SK-N-SH (cell line): ENCODE measurements around the gene ITSN1. TPM values are rescaled to one million over a fixed set of nuclear protein-coding genes. Genes with fewer than 3 reads are reported as not detected.

Experiments
- CTCF ChIA-PET: fragments of 300-600, 350-600 bp; formaldehyde crosslinking; extraction: SDS; loops from one replicate; lab custom pipeline; 2021; lab: Yijun Ruan, JAX
- POLR2A ChIA-PET: fragments of 350-600 bp; sonication (Branson Sonifier 250); formaldehyde crosslinking; extraction: SDS; loops from one replicate; lab custom pipeline; 2020; ENCODE audit warnings: antibody characterized with exemption, inconsistent platforms; lab: Yijun Ruan, JAX
- DNase-seq: peaks from one replicate; pipeline ENCODE4 v3.0.0; 2012
- H2AFZ ChIP-seq: fragments of 200-600 bp; sonication (generic); 2 replicates; pipeline ENCODE4 v1.8.1; 2016; ENCODE audit warnings: antibody characterized with exemption, mild to moderate bottlenecking, low read depth
- H3F3A ChIP-seq: fragments of 200-600 bp; sonication (generic); replicated peaks from 2 replicates; pipeline ENCODE3; 2016; ENCODE audit warnings: antibody characterized with exemption, mild to moderate bottlenecking; ENCODE audit not compliant: insufficient read depth
- H3K27ac ChIP-seq, 2 experiments: fragments of 200-500 bp in 1 of 2; fragments of 200-600 bp in 1 of 2; sonication (Bioruptor generic) in 1 of 2; sonication (generic), shearing (Covaris generic) in 1 of 2; 2 replicates each; pipeline versions ENCODE4 v1.5.1 to v1.6.1; 2014 to 2016; ENCODE audit warnings: low read depth in 2 of 2, inconsistent platforms in 1 of 2, low read length in 1 of 2, mild to moderate bottlenecking in 1 of 2, mixed read lengths in 1 of 2
- H3K27me3 ChIP-seq: fragments of 200-600 bp; sonication (generic), shearing (Covaris generic); 2 replicates; pipeline ENCODE4 v1.6.1; 2016; ENCODE audit warnings: mixed run types; ENCODE audit not compliant: insufficient read depth
- H3K36me3 ChIP-seq, 2 experiments: fragments of 200-500 bp in 1 of 2; fragments of 200-600 bp in 1 of 2; sonication (Bioruptor generic) in 1 of 2; sonication (generic) in 1 of 2; replicated peaks in 1 of 2; 2 replicates each; pipeline versions ENCODE3 to v1.5.1; 2014 to 2016; ENCODE audit warnings: low read length in 1 of 2, mild to moderate bottlenecking in 1 of 2; ENCODE audit not compliant: insufficient read depth in 2 of 2, control insufficient read depth in 1 of 2
- H3K4me1 ChIP-seq, 2 experiments: fragments of 200-500 bp in 1 of 2; fragments of 200-600 bp in 1 of 2; sonication (Bioruptor generic) in 1 of 2; sonication (generic), shearing (Covaris generic) in 1 of 2; 2 replicates each; pipeline versions ENCODE4 v1.5.1 to v1.6.1; 2014 to 2016; ENCODE audit warnings: low read depth in 1 of 2, low read length in 1 of 2, mixed run types in 1 of 2; ENCODE audit not compliant: insufficient read depth in 2 of 2, control insufficient read depth in 1 of 2
- H3K4me2 ChIP-seq: fragments of 200-600 bp; sonication (generic), shearing (Covaris generic); 2 replicates; pipeline ENCODE4 v1.6.1; 2017; ENCODE audit warnings: mixed run types
- H3K4me3 ChIP-seq, 2 experiments: fragments of 200-500 bp in 1 of 2; fragments of 200-600 bp in 1 of 2; sonication (Bioruptor generic) in 1 of 2; sonication (generic), shearing (Covaris generic) in 1 of 2; 2 replicates each; pipeline versions ENCODE4 v1.5.1 to v1.8.1; 2014 to 2016; ENCODE audit warnings: low read depth in 2 of 2, inconsistent platforms in 1 of 2, low read length in 1 of 2, mild to moderate bottlenecking in 1 of 2, mixed read lengths in 1 of 2, moderate library complexity in 1 of 2
- H3K79me2 ChIP-seq: fragments of 200-600 bp; sonication (generic); 2 replicates; pipeline ENCODE4 v1.8.1; 2017; ENCODE audit warnings: mild to moderate bottlenecking; ENCODE audit not compliant: insufficient read depth
- H3K9ac ChIP-seq: fragments of 200-600 bp; sonication (generic); 2 replicates; pipeline ENCODE4 v1.6.1; 2017; ENCODE audit warnings: mixed run types
- H3K9me2 ChIP-seq: fragments of 200-600 bp; sonication (generic); 2 replicates; pipeline ENCODE4 v1.6.1; 2017; ENCODE audit warnings: mixed run types
- H3K9me3 ChIP-seq: fragments of 200-600 bp; sonication (generic); 2 replicates; pipeline ENCODE4 v1.6.1; 2017; ENCODE audit warnings: mixed run types, mild to moderate bottlenecking, moderate library complexity
- H4K20me1 ChIP-seq: fragments of 200-600 bp; sonication (generic); 2 replicates; pipeline ENCODE4 v1.6.1; 2017; ENCODE audit warnings: mild to moderate bottlenecking, mixed run types; ENCODE audit not compliant: insufficient read depth
- CHD2 ChIP-seq: fragments of 150-350 bp; IDR thresholded peaks from 2 replicates; pipeline ENCODE4 v1.6.1; 2018; ENCODE audit warnings: low read length; ENCODE audit not compliant: partially characterized antibody
- ELF1 ChIP-seq: IDR thresholded peaks from 2 replicates; pipeline ENCODE4 v1.4.0; 2012
- EZH2phosphoT487 ChIP-seq: fragments of 200-600 bp; sonication (generic); IDR thresholded peaks from 2 replicates; pipeline ENCODE4 v1.6.1; 2017; ENCODE audit warnings: low read depth, mixed run types, mild to moderate bottlenecking, antibody characterized with exemption, moderate library complexity, borderline replicate concordance
- FOSL2 ChIP-seq: IDR thresholded peaks from 2 replicates; pipeline ENCODE4 v1.4.0; 2012; ENCODE audit warnings: low read depth, mild to moderate bottlenecking, moderate library complexity, borderline replicate concordance
- GABPA ChIP-seq: IDR thresholded peaks from 2 replicates; pipeline ENCODE4 v1.4.0; 2012; ENCODE audit warnings: low read depth, mild to moderate bottlenecking
- JUND ChIP-seq: IDR thresholded peaks from 2 replicates; pipeline ENCODE4 v1.4.0; 2012
- MXI1 ChIP-seq: IDR thresholded peaks from 2 replicates; pipeline ENCODE4 v1.6.1; 2012; ENCODE audit warnings: mild to moderate bottlenecking, low read depth, low read length, improper control_type of control experiment
- NFIC ChIP-seq: IDR thresholded peaks from 2 replicates; pipeline ENCODE4 v1.4.0; 2012; ENCODE audit warnings: borderline replicate concordance
- NRF1 ChIP-seq: IDR thresholded peaks from 2 replicates; pipeline ENCODE4 v1.6.1; 2012; ENCODE audit warnings: low read depth, mild to moderate bottlenecking, low read length
- POLR2AphosphoS5 ChIP-seq: IDR thresholded peaks from 2 replicates; pipeline ENCODE4 v1.6.1; 2012; ENCODE audit warnings: low read depth, low read length
- RAD21 ChIP-seq: IDR thresholded peaks from 2 replicates; pipeline ENCODE4 v1.6.1; 2012; ENCODE audit warnings: mild to moderate bottlenecking, low read length
- RCOR1 ChIP-seq: fragments of 150-350 bp; IDR thresholded peaks from 2 replicates; pipeline ENCODE4 v1.6.1; 2017; ENCODE audit warnings: antibody characterized with exemption, low read length
- SIN3A ChIP-seq: IDR thresholded peaks from 2 replicates; pipeline ENCODE4 v1.6.1; 2012; ENCODE audit warnings: low read depth, mild to moderate bottlenecking, low read length, moderate library complexity, borderline replicate concordance
- SMC3 ChIP-seq: IDR thresholded peaks from 2 replicates; pipeline ENCODE4 v1.6.1; 2012; ENCODE audit warnings: low read depth, low read length, improper control_type of control experiment
- TAF1 ChIP-seq: IDR thresholded peaks from 2 replicates; pipeline ENCODE4 v1.6.1; 2012; ENCODE audit warnings: low read depth, mild to moderate bottlenecking, low read length, moderate library complexity, borderline replicate concordance
- TEAD4 ChIP-seq: IDR thresholded peaks from 2 replicates; pipeline ENCODE4 v1.4.0; 2012; ENCODE audit warnings: mild to moderate bottlenecking, borderline replicate concordance; ENCODE audit not compliant: insufficient read depth
- YY1 ChIP-seq: IDR thresholded peaks from 2 replicates; pipeline ENCODE4 v1.4.0; 2012; ENCODE audit warnings: low read depth, mild to moderate bottlenecking
- WGBS: methylation state at CpG from one replicate; pipeline ENCODE4 v1.1.6; 2017; ENCODE audit warnings: low lambda C conversion rate; 5-methylcytosine and 5-hydroxymethylcytosine counted together
- polyA plus RNA-seq, 3 experiments: library from polyadenylated mRNA; depleted of rRNA; stranded (reverse); fragments of >200 nt; gene quantifications; 2 replicates each; pipeline ENCODE4 v1.2.3, GENCODE V29; 2012
- TF ChIP-seq, protein P1 (sequence below): IDR thresholded peaks from 2 replicates; pipeline ENCODE4 v1.4.0; 2012; ENCODE audit warnings: low read depth, borderline replicate concordance
- TF ChIP-seq, protein P2 (sequence below): IDR thresholded peaks from 2 replicates; pipeline ENCODE4 v1.4.0; 2012; ENCODE audit warnings: low read depth
- TF ChIP-seq, protein P3 (sequence below): fragments of 150-350 bp; IDR thresholded peaks from 2 replicates; pipeline ENCODE4 v1.6.1; 2017; ENCODE audit warnings: antibody characterized with exemption, low read length, low read depth, borderline replicate concordance
- TF ChIP-seq, protein P4 (sequence below): IDR thresholded peaks from 2 replicates; pipeline ENCODE4; 2012

ITSN1 gene
- polyA plus RNA-seq, 1 of the 3 experiments (the other 2 are of a cell fraction), result 27.8 TPM

DNA sequence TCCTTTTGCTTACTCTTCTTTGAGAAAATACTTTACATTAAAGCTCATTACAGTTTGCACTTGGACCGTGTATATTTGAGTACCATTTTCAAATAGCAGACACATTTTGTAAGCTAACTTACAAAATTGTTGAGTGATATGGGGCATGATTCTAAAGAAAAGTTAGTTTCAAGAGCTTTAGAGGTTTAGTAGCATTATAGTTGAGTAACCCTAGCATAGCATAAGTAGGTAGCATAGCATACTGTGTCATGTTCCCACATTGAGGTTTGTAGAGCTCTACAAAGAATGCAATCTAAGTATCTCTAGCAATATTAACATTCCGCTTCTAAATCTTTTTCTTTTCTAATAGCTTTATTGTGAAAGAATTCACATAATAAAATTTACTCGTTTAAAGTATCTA, 92.0 kb downstream of the ITSN1 start (continued):
- no peak for TF ChIP-seq MXI1
- TF ChIP-seq ELF1, result no peak
- no peak for TF ChIP-seq SMC3
- TF ChIP-seq, protein P1, sequence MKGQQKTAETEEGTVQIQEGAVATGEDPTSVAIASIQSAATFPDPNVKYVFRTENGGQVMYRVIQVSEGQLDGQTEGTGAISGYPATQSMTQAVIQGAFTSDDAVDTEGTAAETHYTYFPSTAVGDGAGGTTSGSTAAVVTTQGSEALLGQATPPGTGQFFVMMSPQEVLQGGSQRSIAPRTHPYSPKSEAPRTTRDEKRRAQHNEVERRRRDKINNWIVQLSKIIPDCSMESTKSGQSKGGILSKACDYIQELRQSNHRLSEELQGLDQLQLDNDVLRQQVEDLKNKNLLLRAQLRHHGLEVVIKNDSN, result no peak
- TF ChIP-seq JUND, result no peak

DNA sequence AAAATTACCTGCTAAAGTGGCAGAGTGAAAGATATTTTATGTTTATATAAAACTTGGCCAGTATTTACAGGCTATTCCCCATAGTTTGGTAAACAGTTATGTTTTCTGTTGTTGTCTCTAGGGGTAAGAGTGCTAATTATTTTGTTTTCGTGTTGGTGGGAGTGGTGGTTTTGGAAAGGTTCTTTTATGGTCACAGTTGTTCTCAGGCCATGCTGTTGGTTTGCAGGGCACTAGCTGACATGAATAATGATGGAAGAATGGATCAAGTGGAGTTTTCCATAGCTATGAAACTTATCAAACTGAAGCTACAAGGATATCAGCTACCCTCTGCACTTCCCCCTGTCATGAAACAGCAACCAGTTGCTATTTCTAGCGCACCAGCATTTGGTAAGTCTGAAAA, 92.5 kb downstream of the ITSN1 start:
- no peak overlapping the region for H3K4me3 ChIP-seq
- H3K36me3 ChIP-seq, result peaks cover 2 to 21% of the 10 kb centered on the region in 2 experiments
- H3K4me1 ChIP-seq, result no peaks in the 10 kb centered on the region
- WGBS, result 98% methylated on average over 2 of the region's 2 CpGs
- H3K79me2 ChIP-seq, result no peaks in the 10 kb centered on the region
- no peak for TF ChIP-seq EZH2phosphoT487
- H3K4me2 ChIP-seq, result no peak overlapping the region
- no peaks in the 10 kb centered on the region for H3K9me2 ChIP-seq
- peaks cover 8% of the 10 kb centered on the region for H3F3A ChIP-seq
- CTCF ChIA-PET, result no interaction called here
- H3K9ac ChIP-seq, result no peak overlapping the region
- H3K27ac ChIP-seq, result no peak overlapping the region
- POLR2A ChIA-PET, result no interaction called here
- no peak overlapping the region for H2AFZ ChIP-seq
- no peaks in the 10 kb centered on the region for H4K20me1 ChIP-seq
- DNase-seq, result no peak
- H3K9me3 ChIP-seq, result no peaks in the 10 kb centered on the region
- H3K27me3 ChIP-seq, result no peaks in the 10 kb centered on the region

DNA sequence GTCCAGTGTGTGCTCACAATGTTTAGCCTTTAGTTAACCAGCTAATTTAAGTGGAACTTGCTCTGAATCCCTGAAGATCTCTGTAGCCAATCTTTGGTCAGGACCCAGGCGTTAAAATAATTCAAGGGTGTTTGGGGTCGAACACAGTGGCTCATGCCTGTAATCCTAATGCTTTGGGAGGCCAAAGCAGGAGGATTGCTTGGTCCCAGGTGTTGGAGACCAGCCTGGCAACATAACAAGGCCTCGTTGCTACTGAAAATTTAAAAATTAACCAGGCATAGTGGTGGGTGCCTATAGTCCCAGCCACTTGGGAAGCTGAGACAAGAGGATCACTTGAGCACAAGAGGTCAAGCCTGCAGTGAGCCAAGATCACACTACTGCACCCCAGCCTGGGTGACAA, 94.3 kb downstream of the ITSN1 start:
- no peaks in the 10 kb centered on the region for H3K79me2 ChIP-seq
- H3K4me1 ChIP-seq, result no peaks in the 10 kb centered on the region
- H3K36me3 ChIP-seq, result peaks cover 2 to 21% of the 10 kb centered on the region in 2 experiments
- H3K4me2 ChIP-seq, result no peak overlapping the region
- peaks cover 8% of the 10 kb centered on the region for H3F3A ChIP-seq
- H3K27ac ChIP-seq, result no peak overlapping the region
- DNase-seq, result no peak
- H3K4me3 ChIP-seq, result no peak overlapping the region
- WGBS, result 87% methylated on average over 3 of the region's 3 CpGs
- ChIA-PET CTCF (interaction anchor here (0.9 kb wide), 1 partner anchor 92 kb away, joined by 3 read pairs; no protein-coding TSS in a partner anchor), POLR2A (no interaction called here)
- H2AFZ ChIP-seq, result no peak overlapping the region
- H3K9me2 ChIP-seq, result no peaks in the 10 kb centered on the region
- no peaks in the 10 kb centered on the region for H3K27me3 ChIP-seq
- H3K9me3 ChIP-seq, result no peaks in the 10 kb centered on the region
- no peak overlapping the region for H3K9ac ChIP-seq
- no peaks in the 10 kb centered on the region for H4K20me1 ChIP-seq
- TF ChIP-seq GABPA (no peak), ELF1 (no peak), NRF1 (no peak), RAD21 (no peak), JUND (no peak), TAF1 (no peak), NFIC (no peak), TEAD4 (no peak), SMC3 (no peak), EZH2phosphoT487 (no peak), SIN3A (no peak), YY1 (no peak), FOSL2 (no peak), RCOR1 (no peak), POLR2AphosphoS5 (no peak), CHD2 (no peak)
- TF ChIP-seq, protein P2, sequence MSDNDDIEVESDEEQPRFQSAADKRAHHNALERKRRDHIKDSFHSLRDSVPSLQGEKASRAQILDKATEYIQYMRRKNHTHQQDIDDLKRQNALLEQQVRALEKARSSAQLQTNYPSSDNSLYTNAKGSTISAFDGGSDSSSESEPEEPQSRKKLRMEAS, result no peak
- TF ChIP-seq, protein P3, sequence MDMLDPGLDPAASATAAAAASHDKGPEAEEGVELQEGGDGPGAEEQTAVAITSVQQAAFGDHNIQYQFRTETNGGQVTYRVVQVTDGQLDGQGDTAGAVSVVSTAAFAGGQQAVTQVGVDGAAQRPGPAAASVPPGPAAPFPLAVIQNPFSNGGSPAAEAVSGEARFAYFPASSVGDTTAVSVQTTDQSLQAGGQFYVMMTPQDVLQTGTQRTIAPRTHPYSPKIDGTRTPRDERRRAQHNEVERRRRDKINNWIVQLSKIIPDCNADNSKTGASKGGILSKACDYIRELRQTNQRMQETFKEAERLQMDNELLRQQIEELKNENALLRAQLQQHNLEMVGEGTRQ, result no peak
- TF ChIP-seq, protein P4, sequence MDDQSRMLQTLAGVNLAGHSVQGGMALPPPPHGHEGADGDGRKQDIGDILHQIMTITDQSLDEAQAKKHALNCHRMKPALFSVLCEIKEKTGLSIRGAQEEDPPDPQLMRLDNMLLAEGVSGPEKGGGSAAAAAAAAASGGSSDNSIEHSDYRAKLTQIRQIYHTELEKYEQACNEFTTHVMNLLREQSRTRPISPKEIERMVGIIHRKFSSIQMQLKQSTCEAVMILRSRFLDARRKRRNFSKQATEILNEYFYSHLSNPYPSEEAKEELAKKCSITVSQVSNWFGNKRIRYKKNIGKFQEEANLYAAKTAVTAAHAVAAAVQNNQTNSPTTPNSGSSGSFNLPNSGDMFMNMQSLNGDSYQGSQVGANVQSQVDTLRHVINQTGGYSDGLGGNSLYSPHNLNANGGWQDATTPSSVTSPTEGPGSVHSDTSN, result no peak
